ENCODE measurements around the gene CYP4F11. TPM values are rescaled to one million over a fixed set of nuclear protein-coding genes. Genes with fewer than 3 reads are reported as not detected.
"Not testable (repeated sequence)": the region's sequence is repeated elsewhere in the genome, so short reads cannot be mapped to it uniquely, and the experiment has no call there.

Gene CYP4F11
- total RNA-seq, 1 experiment from 2014 or later, result not detected

- no peaks in the 10 kb centered on the region for H3K36me3 Mint-ChIP-seq (ENCODE audit: insufficient read depth, unreplicated experiment)
- H3K4me3 ChIP-seq (ENCODE audit: low read depth, low read length), result no peak overlapping the region
- H3K9me3 ChIP-seq, result no peaks in the 10 kb centered on the region
- BruUV-seq (replicated peaks), result no TSS peak
- no peaks in the 10 kb centered on the region for H3K27me3 Mint-ChIP-seq (ENCODE audit: insufficient read depth, unreplicated experiment)
- no peaks in the 10 kb centered on the region for H3K4me1 Mint-ChIP-seq (ENCODE audit: low read depth, unreplicated experiment)
- H3K36me3 ChIP-seq (ENCODE audit: control insufficient read depth, insufficient read depth, low read length), result no peaks in the 10 kb centered on the region
- ChIA-PET CTCF (no interaction called here), POLR2A (no interaction called here)
- no peaks in the 10 kb centered on the region for H3K27me3 ChIP-seq (replicated peaks; ENCODE audit: control insufficient read depth, insufficient read depth, low read length)
- no peak for TF ChIP-seq CTCF (IDR thresholded peaks at IDR 0.05; ENCODE audit: insufficient read depth in 1 of 2, low read depth in 1 of 2, low read length in 1 of 2, severe bottlenecking in 1 of 2, unreplicated experiment in 1 of 2)
- H3K9me3 Mint-ChIP-seq (ENCODE audit: unreplicated experiment), result no peaks in the 10 kb centered on the region
- DNase-seq, result no peak
- no peak overlapping the region for H3K4me3 Mint-ChIP-seq (ENCODE audit: unreplicated experiment)
- no peaks in the 10 kb centered on the region for H3K4me1 ChIP-seq
- no peak overlapping the region for H3K27ac Mint-ChIP-seq (ENCODE audit: unreplicated experiment)
- intact Hi-C loops (cut with micrococcal nuclease; ENCODE audit: unreplicated experiment), result no loop called here
Measured at GRCh38 chr19:15905026-15905425, 29.3 kb downstream of the CYP4F11 start.

DNA sequence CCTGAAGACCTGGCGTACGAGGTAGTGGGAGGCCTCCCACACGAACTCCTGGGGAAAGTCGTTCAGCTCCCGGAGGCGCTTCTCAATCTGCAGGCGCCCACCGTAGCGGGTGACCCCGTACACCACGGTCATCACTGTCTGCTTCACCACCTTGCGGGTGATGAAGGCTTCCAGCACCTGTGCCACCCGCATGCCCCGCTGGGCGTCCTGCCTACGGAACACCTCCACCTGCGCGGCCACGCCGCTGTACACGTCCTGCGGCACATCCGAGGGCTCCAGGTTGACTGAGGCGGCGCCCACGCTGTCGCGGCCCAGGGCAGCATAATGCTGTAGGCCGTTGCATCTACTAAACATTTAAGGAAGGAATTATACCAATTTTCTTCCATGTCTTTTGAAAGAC, 31.4 kb downstream of the CYP4F11 start:
- H3K27ac Mint-ChIP-seq (ENCODE audit: unreplicated experiment); H3K36me3 Mint-ChIP-seq (ENCODE audit: insufficient read depth, unreplicated experiment); intact Hi-C loops (cut with micrococcal nuclease; ENCODE audit: unreplicated experiment); H3K36me3 ChIP-seq (ENCODE audit: control insufficient read depth, insufficient read depth, low read length); H3K9me3 ChIP-seq; H3K27me3 Mint-ChIP-seq (ENCODE audit: insufficient read depth, unreplicated experiment); H3K27me3 ChIP-seq (replicated peaks; ENCODE audit: control insufficient read depth, insufficient read depth, low read length); H3K4me1 ChIP-seq; POLR2A ChIA-PET; H3K9me3 Mint-ChIP-seq (ENCODE audit: unreplicated experiment); BruUV-seq (replicated peaks); H3K4me3 ChIP-seq (ENCODE audit: low read depth, low read length); H3K4me1 Mint-ChIP-seq (ENCODE audit: low read depth, unreplicated experiment); H3K4me3 Mint-ChIP-seq (ENCODE audit: unreplicated experiment); DNase-seq; CTCF ChIA-PET: not testable (repeated sequence)

GRCh38 chr19:15902254-15902653, 32.1 kb downstream of the CYP4F11 start:
- Histone ChIP-seq H3K4me1 (no peaks in the 10 kb centered on the region), H3K36me3 (ENCODE audit: control insufficient read depth, insufficient read depth, low read length) (no peaks in the 10 kb centered on the region), H3K27me3 (replicated peaks; ENCODE audit: control insufficient read depth, insufficient read depth, low read length) (no peaks in the 10 kb centered on the region), H3K9me3 (no peaks in the 10 kb centered on the region), H3K4me3 (ENCODE audit: low read depth, low read length) (no peak overlapping the region)
- DNase-seq, result no peak
- Mint-ChIP-seq H3K4me3 (ENCODE audit: unreplicated experiment) (no peak overlapping the region), H3K4me1 (ENCODE audit: low read depth, unreplicated experiment) (no peaks in the 10 kb centered on the region), H3K27ac (ENCODE audit: unreplicated experiment) (no peak overlapping the region), H3K9me3 (ENCODE audit: unreplicated experiment) (no peaks in the 10 kb centered on the region), H3K36me3 (ENCODE audit: insufficient read depth, unreplicated experiment) (peaks cover 4% of the 10 kb centered on the region), H3K27me3 (ENCODE audit: insufficient read depth, unreplicated experiment) (no peaks in the 10 kb centered on the region)
- POLR2A ChIA-PET, result no interaction called here
- TF ChIP-seq CTCF (IDR thresholded peaks at IDR 0.05; ENCODE audit: insufficient read depth in 1 of 2, low read depth in 1 of 2, low read length in 1 of 2, severe bottlenecking in 1 of 2, unreplicated experiment in 1 of 2), result no peak
- CTCF ChIA-PET, result no interaction called here
- intact Hi-C loops (cut with micrococcal nuclease; ENCODE audit: unreplicated experiment), result no loop called here
- no TSS peak for BruUV-seq (replicated peaks)

DNA sequence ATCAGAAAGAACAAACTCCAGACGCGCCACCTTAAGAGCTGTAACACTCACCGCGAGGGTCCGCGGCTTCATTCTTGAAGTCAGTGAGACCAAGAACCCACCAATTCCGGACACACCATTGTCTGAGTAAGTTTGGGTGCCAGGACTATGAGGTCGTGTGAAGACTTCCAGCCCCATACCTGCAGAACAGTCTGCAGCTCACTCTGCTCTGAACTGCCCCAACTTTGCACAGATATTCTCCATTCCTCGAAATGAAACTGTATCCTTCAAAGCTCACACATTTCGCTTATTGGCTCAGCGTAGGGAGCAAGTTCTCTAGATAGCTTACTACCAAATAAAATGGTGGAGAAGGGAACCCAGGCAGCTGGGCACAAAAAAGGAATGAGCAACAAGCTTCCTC, 33.8 kb downstream of the CYP4F11 start:
- no peaks in the 10 kb centered on the region for H3K36me3 ChIP-seq (ENCODE audit: control insufficient read depth, insufficient read depth, low read length)
- no peaks in the 10 kb centered on the region for H3K4me1 Mint-ChIP-seq (ENCODE audit: low read depth, unreplicated experiment)
- no peak overlapping the region for H3K4me3 ChIP-seq (ENCODE audit: low read depth, low read length)
- no TSS peak for BruUV-seq (replicated peaks)
- H3K4me1 ChIP-seq, result no peaks in the 10 kb centered on the region
- H3K36me3 Mint-ChIP-seq (ENCODE audit: insufficient read depth, unreplicated experiment), result peaks cover 5% of the 10 kb centered on the region
- no peaks in the 10 kb centered on the region for H3K27me3 Mint-ChIP-seq (ENCODE audit: insufficient read depth, unreplicated experiment)
- peaks cover 12% of the 10 kb centered on the region for H3K9me3 Mint-ChIP-seq (ENCODE audit: unreplicated experiment)
- no peak for TF ChIP-seq CTCF (IDR thresholded peaks at IDR 0.05; ENCODE audit: insufficient read depth in 1 of 2, low read depth in 1 of 2, low read length in 1 of 2, severe bottlenecking in 1 of 2, unreplicated experiment in 1 of 2)
- H3K4me3 Mint-ChIP-seq (ENCODE audit: unreplicated experiment), result no peak overlapping the region
- no peaks in the 10 kb centered on the region for H3K9me3 ChIP-seq
- ChIA-PET POLR2A (no interaction called here), CTCF (no interaction called here)
- no peaks in the 10 kb centered on the region for H3K27me3 ChIP-seq (replicated peaks; ENCODE audit: control insufficient read depth, insufficient read depth, low read length)
- H3K27ac Mint-ChIP-seq (ENCODE audit: unreplicated experiment), result no peak overlapping the region
- intact Hi-C loops (cut with micrococcal nuclease; ENCODE audit: unreplicated experiment), result no loop called here
- no peak for DNase-seq

GRCh38 chr19:15900032-15900431, 34.3 kb downstream of the CYP4F11 start:
- POLR2A ChIA-PET; BruUV-seq (replicated peaks); CTCF ChIA-PET; H3K9me3 ChIP-seq; H3K27ac Mint-ChIP-seq (ENCODE audit: unreplicated experiment); H3K4me1 ChIP-seq; H3K27me3 Mint-ChIP-seq (ENCODE audit: insufficient read depth, unreplicated experiment); H3K27me3 ChIP-seq (replicated peaks; ENCODE audit: control insufficient read depth, insufficient read depth, low read length); H3K36me3 ChIP-seq (ENCODE audit: control insufficient read depth, insufficient read depth, low read length); intact Hi-C loops (cut with micrococcal nuclease; ENCODE audit: unreplicated experiment); H3K36me3 Mint-ChIP-seq (ENCODE audit: insufficient read depth, unreplicated experiment); DNase-seq; H3K4me1 Mint-ChIP-seq (ENCODE audit: low read depth, unreplicated experiment); H3K4me3 ChIP-seq (ENCODE audit: low read depth, low read length); H3K4me3 Mint-ChIP-seq (ENCODE audit: unreplicated experiment): not testable (repeated sequence)
- peaks cover 14% of the 10 kb centered on the region for H3K9me3 Mint-ChIP-seq (ENCODE audit: unreplicated experiment)

All from Caco-2 (cell line).